Endothelial cell of umbilical vein (primary cell): Measurements from ENCODE around the gene THSD7B. TPM values are rescaled to one million over a fixed set of nuclear protein-coding genes. Genes with fewer than 3 reads are reported as not detected.
"Not testable (repeated sequence)": the region's sequence is repeated elsewhere in the genome, so short reads cannot be mapped to it uniquely, and the experiment has no call there.

ENCODE experiments used
- BruUV-seq: library from RNA; stranded (reverse); fragments of 400-500 nt; replicated peaks from 2 replicates; lab custom pipeline; 2021; lab: Mats Ljungman, UMichigan
- CTCF ChIA-PET: fragments of 300-600, 350-600 bp; sonication (Branson Sonifier 250); formaldehyde crosslinking; loops from one replicate; lab custom pipeline; 2021; ENCODE audit warnings: antibody characterized with exemption, inconsistent platforms; lab: Charles Lee
- POLR2A ChIA-PET: fragments of 300-600, 350-600 bp; sonication (Branson Sonifier 250); formaldehyde crosslinking; loops from one replicate; lab custom pipeline; 2021; ENCODE audit warnings: antibody characterized with exemption, inconsistent platforms; lab: Charles Lee
- DNase-seq: peaks from one replicate; pipeline ENCODE4 v3.0.0-alpha.2; 2011; ENCODE audit warnings: low read depth, low spot score
- FAIRE-seq: peaks from 2 replicates; lab custom pipeline; 2011; peaks lifted over from hg19 to GRCh38; lab: Jason Lieb, UNC
- H2AFZ ChIP-seq: 2 replicates; pipeline ENCODE4 v1.6.0; 2012; ENCODE audit warnings: low read depth, low read length, control low read depth, inconsistent platforms
- H3K27ac ChIP-seq: 2 replicates; pipeline ENCODE4 v1.5.1; 2011; ENCODE audit warnings: low read depth, mild to moderate bottlenecking, control low read depth, low read length, moderate library complexity; ENCODE audit not compliant: insufficient read depth
- H3K27me3 ChIP-seq, 2 experiments: 2 replicates each; pipeline versions ENCODE4 v1.6.0 to v1.6.1; 2011; ENCODE audit warnings: low read length in 2 of 2, mixed read lengths in 1 of 2; ENCODE audit not compliant: control insufficient read depth in 2 of 2, insufficient read depth in 2 of 2
- H3K36me3 ChIP-seq, 2 experiments: 2 replicates in 1 of 2; 3 replicates in 1 of 2; pipeline ENCODE4 v1.5.1; 2011; ENCODE audit warnings: low read length in 2 of 2, mild to moderate bottlenecking in 1 of 2, moderate library complexity in 1 of 2; ENCODE audit not compliant: control insufficient read depth in 2 of 2, insufficient read depth in 2 of 2; ENCODE audit errors: extremely low read depth in 1 of 2
- H3K4me1 ChIP-seq: 3 replicates; pipeline ENCODE4 v1.5.1; 2011; ENCODE audit warnings: mild to moderate bottlenecking, low read length; ENCODE audit not compliant: control insufficient read depth, insufficient read depth; ENCODE audit errors: extremely low read depth
- H3K4me2 ChIP-seq: 2 replicates; pipeline ENCODE4 v1.6.1; 2011; ENCODE audit warnings: low read length, control low read depth, mixed read lengths; ENCODE audit not compliant: insufficient read depth
- H3K4me3 ChIP-seq, 3 experiments: fragments of 200-600 bp in 1 of 3; sonication (generic), shearing (Covaris generic) in 1 of 3; replicated peaks in 1 of 3; 2 replicates each; pipeline ENCODE4 v1.5.1; 2011 to 2016; ENCODE audit warnings: control low read depth in 3 of 3, low read length in 3 of 3, mild to moderate bottlenecking in 2 of 3, inconsistent platforms in 1 of 3, low read depth in 1 of 3, moderate library complexity in 1 of 3; ENCODE audit not compliant: insufficient read depth in 1 of 3
- H3K79me2 ChIP-seq: 2 replicates; pipeline ENCODE4 v1.6.0; 2012; ENCODE audit warnings: low read length, inconsistent platforms; ENCODE audit not compliant: control insufficient read depth, insufficient read depth
- H3K9ac ChIP-seq: replicated peaks from 2 replicates; pipeline ENCODE3; 2011; ENCODE audit warnings: low read length, control low read depth; ENCODE audit not compliant: insufficient read depth; ENCODE audit errors: extremely low read depth
- H3K9me1 ChIP-seq: replicated peaks from 3 replicates; pipeline ENCODE4 v1.6.0; 2011; ENCODE audit warnings: mild to moderate bottlenecking, low read length; ENCODE audit not compliant: control insufficient read depth, insufficient read depth; ENCODE audit errors: extremely low read depth
- H3K9me3 ChIP-seq: replicated peaks from 2 replicates; pipeline ENCODE4 v1.5.1; 2012; ENCODE audit warnings: low read length, inconsistent platforms; ENCODE audit not compliant: control insufficient read depth, insufficient read depth
- H4K20me1 ChIP-seq: replicated peaks from 2 replicates; pipeline ENCODE3; 2011; ENCODE audit warnings: mild to moderate bottlenecking, low read length; ENCODE audit not compliant: control insufficient read depth, insufficient read depth; ENCODE audit errors: extremely low read depth
- CTCF ChIP-seq, 2 donors: IDR thresholded peaks; 1 replicate in 1 of 2; 2 replicates in 1 of 2; pipeline ENCODE4 v1.5.1; 2011; ENCODE audit warnings: low read length in 2 of 2, mild to moderate bottlenecking in 2 of 2, moderate library complexity in 2 of 2, control low read depth in 1 of 2, inconsistent platforms in 1 of 2, low read depth in 1 of 2; ENCODE audit not compliant: insufficient read depth in 1 of 2; ENCODE audit errors: extremely low read depth in 1 of 2
- EZH2 ChIP-seq: IDR thresholded peaks from 2 replicates; pipeline ENCODE4 v1.6.1; 2012; ENCODE audit warnings: borderline replicate concordance, low read depth, mild to moderate bottlenecking, moderate library complexity, low read length, inconsistent platforms; ENCODE audit not compliant: severe bottlenecking
- FOS ChIP-seq: IDR thresholded peaks from 2 replicates; pipeline ENCODE4 v1.6.1; 2011; ENCODE audit warnings: mild to moderate bottlenecking, low read length, moderate library complexity, borderline replicate concordance; ENCODE audit not compliant: insufficient read depth
- GATA2 ChIP-seq: IDR thresholded peaks from 2 replicates; pipeline ENCODE4 v1.7.0; 2011; ENCODE audit warnings: low read depth, mild to moderate bottlenecking, moderate library complexity, mixed read lengths, low read length; ENCODE audit not compliant: insufficient read length, insufficient read depth
- POLR2A ChIP-seq: IDR thresholded peaks from 2 replicates; pipeline ENCODE4 v1.6.1; 2012; ENCODE audit warnings: low read depth, mild to moderate bottlenecking, control low read depth, low read length
- dilution Hi-C: fragments of 300-500 bp; cut with MboI; formaldehyde crosslinking; loops from one replicate; pipeline ENCODE4 v1.15.0; 2019; ENCODE audit warnings: low sequenced_read_pairs; ENCODE audit not compliant: extremely low pct_ligation_motif_present
- intact Hi-C: fragments of 100-400 bp; cut with micrococcal nuclease; formaldehyde crosslinking; loops from one replicate; pipeline ENCODE4 v1.10.0; 2022
- polyA plus RNA-seq, 4 experiments: library from polyadenylated mRNA; depleted of rRNA in 3 of 4; stranded (reverse) in 3 of 4; unstranded in 1 of 4; fragments of >200 nt; gene quantifications; 2 replicates each; pipeline versions ENCODE4 v1.2.1 to v1.2.3, GENCODE V29; 2011 to 2012; ENCODE audit warnings: missing spikeins in 1 of 4
- total RNA-seq: library from RNA; stranded (reverse); gene quantifications from 2 replicates; pipeline ENCODE4 v1.2.3, GENCODE V29; 2021

Gene THSD7B
- total and polyA plus RNA-seq, 2 donors (not counting 3 experiments of a cell fraction or from before 2014, with no cell fraction given): 0.04 TPM; not detected in 1

- Histone ChIP-seq H3K27me3 (no peaks in the 10 kb centered on the region), H3K9me3 (peaks cover 2% of the 10 kb centered on the region), H4K20me1 (no peaks in the 10 kb centered on the region), H2AFZ (no peak overlapping the region), H3K4me1 (no peaks in the 10 kb centered on the region), H3K9ac (no peak overlapping the region), H3K79me2 (no peaks in the 10 kb centered on the region), H3K4me2 (no peak overlapping the region), H3K36me3 (no peaks in the 10 kb centered on the region), H3K4me3 (no peak overlapping the region), H3K9me1 (no peaks in the 10 kb centered on the region), H3K27ac (no peak overlapping the region)
- no TSS peak for BruUV-seq
- DNase-seq (no peak), FAIRE-seq (no peak)
- POLR2A ChIA-PET: no interaction called here
- TF ChIP-seq FOS (no peak), GATA2 (no peak), CTCF (IDR thresholded peaks at IDR 0.05; ENCODE audit: extremely low read depth in 1 of 2, insufficient read depth in 1 of 2, low read depth in 1 of 2, low read length in 2 of 2) (no peak), EZH2 (no peak), POLR2A (no peak)
- intact Hi-C loops (no loop called here), dilution Hi-C loops (no loop called here)
- CTCF ChIA-PET: no interaction called here
Measured at GRCh38 chr2:136751406-136751805, 13.9 kb upstream of the THSD7B start.

GRCh38 chr2:136758504-136758903, 6.8 kb upstream of the THSD7B start:
- CTCF ChIA-PET, BruUV-seq, H3K4me2 ChIP-seq, H4K20me1 ChIP-seq, H3K27me3 ChIP-seq, H3K27ac ChIP-seq, H2AFZ ChIP-seq, FAIRE-seq, DNase-seq, H3K9me3 ChIP-seq, POLR2A ChIA-PET, intact Hi-C loops, dilution Hi-C loops, H3K4me3 ChIP-seq, H3K79me2 ChIP-seq, H3K36me3 ChIP-seq, H3K4me1 ChIP-seq, H3K9me1 ChIP-seq, H3K9ac ChIP-seq: not testable (repeated sequence)
